Measurements from ENCODE around the gene GPR137C.

Gene GPR137C, protein sequence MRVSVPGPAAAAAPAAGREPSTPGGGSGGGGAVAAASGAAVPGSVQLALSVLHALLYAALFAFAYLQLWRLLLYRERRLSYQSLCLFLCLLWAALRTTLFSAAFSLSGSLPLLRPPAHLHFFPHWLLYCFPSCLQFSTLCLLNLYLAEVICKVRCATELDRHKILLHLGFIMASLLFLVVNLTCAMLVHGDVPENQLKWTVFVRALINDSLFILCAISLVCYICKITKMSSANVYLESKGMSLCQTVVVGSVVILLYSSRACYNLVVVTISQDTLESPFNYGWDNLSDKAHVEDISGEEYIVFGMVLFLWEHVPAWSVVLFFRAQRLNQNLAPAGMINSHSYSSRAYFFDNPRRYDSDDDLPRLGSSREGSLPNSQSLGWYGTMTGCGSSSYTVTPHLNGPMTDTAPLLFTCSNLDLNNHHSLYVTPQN

GRCh38 chr14:52552063-52552988 is at the start of gene GPR137C, which contains the start of gene TXNDC16:
Gene GPR137C, plus strand, starts transcription at chr14:52552836. Its CDS starts 312 bp downstream, at chr14:52553148.
Gene TXNDC16, minus strand, starts transcription at chr14:52552505. Its CDS starts 8,948 bp downstream, at chr14:52543557.
- DNase-seq: peak; percentile 85 to 99

DNA sequence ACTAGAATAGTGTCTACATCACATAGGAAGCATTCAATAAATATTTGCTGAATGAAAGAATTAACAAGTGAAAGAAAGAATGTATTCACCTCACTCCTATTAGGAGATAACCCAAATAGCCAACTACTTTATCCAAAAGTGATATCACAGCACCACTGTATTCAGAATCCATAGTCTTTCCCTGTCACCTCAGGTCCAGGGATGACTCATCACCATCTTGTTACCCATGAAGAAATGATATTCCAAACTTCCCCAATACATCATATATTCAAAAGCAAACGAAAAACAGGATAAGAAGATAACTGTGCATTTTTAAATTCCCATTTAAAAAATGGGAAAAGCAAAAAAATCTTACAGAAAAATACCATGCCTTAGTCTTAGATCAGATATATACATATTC is 39.4 kb upstream of the GPR137C start:
- no peak for DNase-seq

GRCh38 chr14:52514046-52514811 is 38.4 kb upstream of the GPR137C start:
- no peak for DNase-seq

- no peak for DNase-seq
These were observed 30.6 kb upstream of the GPR137C start for GRCh38 chr14:52522033-52522432.

DNA sequence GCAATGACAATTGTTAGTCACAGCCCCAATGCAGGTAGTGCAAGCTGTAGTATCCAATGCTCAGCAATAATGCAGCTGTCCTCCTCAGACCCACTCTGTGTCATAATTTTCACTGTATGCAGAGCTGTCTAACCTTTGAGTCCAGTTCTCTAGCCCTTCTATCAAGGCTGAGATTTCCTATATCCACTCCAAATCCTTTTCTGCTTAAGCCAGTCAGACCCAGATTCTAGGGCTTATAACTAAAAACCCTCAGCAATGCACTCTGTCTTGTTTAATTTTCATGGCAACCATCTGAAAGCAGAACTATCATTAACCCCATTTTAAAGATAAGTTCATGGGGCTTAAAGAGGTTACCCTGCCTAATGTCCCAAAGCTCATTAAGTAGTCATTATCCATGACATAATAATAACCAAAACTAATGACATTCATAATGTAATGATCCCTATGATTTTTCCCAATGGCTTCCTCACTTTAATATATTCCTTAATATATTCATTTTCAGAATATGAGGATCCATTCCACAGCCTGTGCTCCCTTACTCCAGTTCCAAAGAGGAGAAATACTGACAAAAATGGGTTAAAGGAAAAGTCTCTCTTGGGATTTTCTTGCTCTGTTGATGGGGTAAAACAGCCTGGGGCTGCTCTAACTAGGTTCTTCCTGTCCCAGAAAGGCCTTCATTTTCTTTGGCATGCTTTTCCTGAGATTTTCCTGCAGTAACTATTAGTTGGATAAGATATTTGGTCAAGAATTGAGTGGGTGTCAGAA is 29.9 kb upstream of the GPR137C start:
- DNase-seq: no peak

DNA sequence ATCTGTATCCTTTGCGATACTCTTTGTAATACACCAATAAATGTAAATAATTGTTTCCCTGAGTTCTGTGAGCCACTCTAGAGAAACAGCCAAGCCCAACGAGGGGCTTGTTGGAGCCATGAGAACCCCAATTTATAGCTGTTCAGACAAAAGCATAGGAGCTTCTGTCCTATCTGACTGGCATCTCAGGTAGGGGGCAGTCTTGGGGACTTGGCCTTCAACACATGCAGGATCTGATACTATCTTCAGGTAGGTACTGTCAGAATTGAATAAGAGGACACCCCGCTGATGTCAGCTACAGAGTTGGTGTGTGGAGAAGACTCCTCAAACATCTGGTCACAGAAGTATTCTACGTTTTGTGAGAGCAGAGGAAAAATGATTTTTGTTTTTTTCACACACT is 25.6 kb upstream of the GPR137C start:
- DNase-seq: no peak

- no peak for DNase-seq
These were observed 21.2 kb upstream of the GPR137C start for GRCh38 chr14:52531481-52531880.

GRCh38 chr14:52536269-52536668 is 16.4 kb upstream of the GPR137C start:
- no peak for DNase-seq

GRCh38 chr14:52538623-52539022 is 14.0 kb upstream of the GPR137C start:
- DNase-seq: no peak

GRCh38 chr14:52545584-52546317 is 6.9 kb upstream of the GPR137C start:
- no peak for DNase-seq

DNA sequence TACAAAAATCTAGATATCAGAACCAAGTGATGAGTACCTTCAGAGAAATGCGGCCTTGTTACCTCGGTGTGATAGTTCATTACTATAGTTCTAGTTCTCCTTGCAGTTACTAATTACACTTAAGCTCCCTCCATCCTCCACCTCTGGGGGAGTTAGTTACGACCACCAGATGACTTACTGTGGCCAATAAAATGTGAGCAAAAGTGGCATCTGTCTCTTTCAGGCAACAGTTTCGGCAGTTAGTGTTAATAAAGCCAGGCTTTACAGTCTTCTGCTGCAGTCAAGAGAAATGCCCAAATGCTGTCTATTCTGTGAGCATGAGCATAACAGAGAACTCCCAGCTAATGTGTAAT is 6.3 kb upstream of the GPR137C start:
- no peak for DNase-seq

DNA sequence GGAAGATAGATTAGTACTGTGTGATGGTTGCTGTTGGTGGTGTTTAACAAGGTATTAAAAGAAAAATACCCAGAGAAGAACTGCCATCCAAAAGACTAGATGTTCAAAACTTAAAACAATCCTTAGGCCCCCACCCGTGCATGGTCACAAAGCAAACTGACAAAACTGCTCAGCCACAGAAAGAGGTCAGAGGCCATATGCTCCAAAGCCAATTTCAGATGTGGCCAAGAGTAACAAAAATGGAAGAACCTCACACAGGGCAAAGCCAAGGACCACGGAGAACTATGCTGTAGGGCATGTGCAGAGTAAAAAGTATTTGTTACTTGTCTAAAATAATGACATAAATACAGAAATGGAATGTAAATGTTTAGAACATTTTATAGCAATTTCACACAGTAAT is 5.6 kb upstream of the GPR137C start:
- no peak for DNase-seq

GRCh38 chr14:52547526-52547925 is 5.1 kb upstream of the GPR137C start:
- DNase-seq: no peak

DNA sequence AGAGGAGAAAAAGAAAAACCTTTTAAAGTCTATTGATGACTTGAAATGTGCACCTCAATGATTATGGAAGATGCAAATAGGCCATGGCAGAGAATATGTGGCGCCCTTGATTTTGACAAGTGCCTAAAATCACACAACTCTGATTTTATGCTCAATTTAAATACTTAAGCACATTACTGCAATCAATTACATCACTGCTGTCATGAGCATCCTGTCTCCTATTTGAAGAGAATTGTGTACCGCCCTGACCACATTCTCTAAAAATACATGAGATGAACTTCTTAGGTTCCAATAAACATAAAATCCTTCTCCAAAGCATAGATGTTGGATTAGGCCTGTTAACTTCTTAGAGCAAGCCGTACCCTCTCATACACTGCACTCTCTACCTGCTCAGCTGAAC is 2.0 kb upstream of the GPR137C start:
- no peak for DNase-seq

DNA sequence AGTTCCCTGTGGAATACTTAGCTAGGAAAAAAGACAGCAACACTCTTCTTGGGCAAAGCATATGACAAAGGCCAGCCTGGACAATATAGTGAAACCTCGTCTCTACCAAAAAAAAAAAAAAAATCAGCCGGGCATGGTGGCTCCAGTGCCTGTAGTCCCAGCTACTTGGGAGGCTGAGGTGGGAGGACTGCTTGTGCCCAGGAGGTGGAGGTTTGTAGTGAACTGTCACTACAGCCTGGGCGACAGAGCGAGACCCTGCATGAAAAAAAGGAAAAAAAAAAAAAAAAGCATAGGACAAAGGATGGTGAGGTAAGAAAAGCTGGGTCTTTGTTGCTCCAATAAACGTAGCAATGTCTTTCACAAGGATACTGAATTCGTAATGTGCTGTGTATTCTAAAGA is 1.4 kb upstream of the GPR137C start:
- no peak for DNase-seq

DNA sequence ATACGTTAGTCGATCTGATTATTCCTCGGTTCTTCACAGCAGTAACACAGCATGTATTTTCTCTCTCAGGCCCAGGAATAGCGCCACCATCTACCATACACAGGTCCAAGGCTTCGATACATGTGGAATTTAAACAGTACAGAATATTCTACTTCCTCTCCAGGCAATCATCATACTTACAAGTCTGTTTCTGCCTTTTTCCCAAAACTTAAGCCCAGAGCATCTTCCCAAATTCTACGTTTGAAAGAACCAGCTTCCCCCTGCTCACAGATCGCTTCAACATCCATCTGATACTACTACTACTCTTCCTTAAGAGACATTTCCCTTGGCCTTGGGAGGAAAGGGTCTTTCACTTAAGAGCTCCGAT is 957 bp upstream of the GPR137C start:
- DNase-seq: peak in 1 of 2 donors; percentile 33

DNA sequence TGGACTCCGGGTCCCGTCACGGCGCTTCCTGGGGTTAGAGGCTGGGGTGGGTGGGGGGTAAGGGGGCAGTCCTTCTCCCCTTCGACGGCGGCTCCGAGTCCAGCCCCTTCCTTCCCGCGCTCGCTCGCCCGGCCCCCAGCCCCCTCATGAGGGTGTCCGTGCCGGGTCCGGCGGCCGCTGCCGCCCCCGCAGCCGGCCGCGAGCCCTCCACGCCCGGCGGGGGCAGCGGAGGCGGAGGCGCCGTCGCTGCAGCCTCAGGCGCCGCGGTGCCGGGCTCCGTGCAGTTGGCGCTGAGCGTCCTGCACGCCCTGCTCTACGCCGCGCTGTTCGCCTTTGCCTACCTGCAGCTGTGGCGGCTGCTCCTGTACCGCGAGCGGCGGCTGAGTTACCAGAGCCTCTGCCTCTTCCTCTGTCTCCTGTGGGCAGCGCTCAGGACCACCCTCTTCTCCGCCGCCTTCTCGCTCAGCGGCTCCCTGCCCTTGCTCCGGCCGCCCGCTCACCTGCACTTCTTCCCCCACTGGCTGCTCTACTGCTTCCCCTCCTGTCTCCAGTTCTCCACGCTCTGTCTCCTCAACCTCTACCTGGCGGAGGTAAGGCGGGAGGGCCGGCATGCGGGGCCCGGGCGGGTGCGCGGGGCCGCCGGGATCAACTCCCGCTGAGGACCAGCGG is 500 bp downstream of the GPR137C start:
- peak in 1 of 2 donors; percentile 21 for DNase-seq

- DNase-seq: peak; percentile 36 to 63
These were observed 1.3 kb downstream of the GPR137C start for GRCh38 chr14:52553671-52554575.

- no peak for DNase-seq
These were observed 6.1 kb downstream of the GPR137C start for GRCh38 chr14:52558688-52559087.

DNA sequence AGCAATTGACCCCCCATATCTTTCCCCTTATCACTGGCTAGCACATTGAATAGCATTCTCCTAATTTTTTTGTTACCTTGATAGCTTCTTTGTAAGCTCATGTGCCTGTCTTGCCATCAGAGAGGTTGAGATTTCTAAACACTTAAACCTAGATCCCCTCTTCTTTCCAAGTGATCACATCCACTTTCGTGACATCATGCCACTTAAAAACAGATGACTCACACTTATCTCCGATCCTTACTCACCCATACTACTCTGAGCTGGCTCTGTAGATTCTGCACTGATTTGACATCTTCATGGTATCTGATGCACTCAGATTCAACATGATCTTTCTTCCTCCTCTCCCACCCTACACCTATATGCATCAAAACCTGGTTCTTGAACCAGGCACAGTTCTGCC is 10.5 kb downstream of the GPR137C start:
- DNase-seq: no peak
